ENCODE results near the gene FFAR2. TPM values are rescaled to one million over a fixed set of nuclear protein-coding genes. Genes with fewer than 3 reads are reported as not detected.
"Not testable (repeated sequence)": the region's sequence is repeated elsewhere in the genome, so short reads cannot be mapped to it uniquely, and the experiment has no call there.

FFAR2 gene
- total RNA-seq, 1 experiment from 2014 or later: not detected

- DNase-seq (ENCODE audit: low read depth): no peak
Measured at GRCh38 chr19:35455616-35456201, 7.7 kb downstream of the FFAR2 start.

- no peak for DNase-seq (ENCODE audit: low read depth)
Measured at GRCh38 chr19:35457173-35457572, 9.1 kb downstream of the FFAR2 start.

- no peak for DNase-seq (ENCODE audit: low read depth)
Measured at GRCh38 chr19:35458192-35458591, 10.1 kb downstream of the FFAR2 start.

- no peak for DNase-seq (ENCODE audit: low read depth)
Measured at GRCh38 chr19:35458731-35459391, 10.8 kb downstream of the FFAR2 start.

GRCh38 chr19:35459414-35460082 lies 11.5 kb downstream of the FFAR2 start:
- DNase-seq (ENCODE audit: low read depth): no peak

GRCh38 chr19:35460608-35461007 lies 12.6 kb downstream of the FFAR2 start:
- no peak for DNase-seq (ENCODE audit: low read depth)

GRCh38 chr19:35461060-35461459 lies 13.0 kb downstream of the FFAR2 start:
- no peak for DNase-seq (ENCODE audit: low read depth)

GRCh38 chr19:35461788-35462187 lies 13.7 kb downstream of the FFAR2 start:
- DNase-seq (ENCODE audit: low read depth): not testable (repeated sequence)

- DNase-seq (ENCODE audit: low read depth): no peak
Measured at GRCh38 chr19:35462476-35462953, 14.5 kb downstream of the FFAR2 start.

- not testable (repeated sequence) for DNase-seq (ENCODE audit: low read depth)
Measured at GRCh38 chr19:35462956-35463355, 14.9 kb downstream of the FFAR2 start.

GRCh38 chr19:35466259-35466658 lies 18.2 kb downstream of the FFAR2 start:
- no peak for DNase-seq (ENCODE audit: low read depth)

- DNase-seq (ENCODE audit: low read depth): peak; percentile 30
Measured at GRCh38 chr19:35468637-35469036, 20.6 kb downstream of the FFAR2 start.

- DNase-seq (ENCODE audit: low read depth): no peak
Measured at GRCh38 chr19:35470128-35470527, 22.1 kb downstream of the FFAR2 start.

GRCh38 chr19:35471075-35471474 lies 23.0 kb downstream of the FFAR2 start:
- not testable (repeated sequence) for DNase-seq (ENCODE audit: low read depth)

- DNase-seq (ENCODE audit: low read depth): no peak
Measured at GRCh38 chr19:35471946-35472345, 23.9 kb downstream of the FFAR2 start.

- no peak for DNase-seq (ENCODE audit: low read depth)
Measured at GRCh38 chr19:35474104-35474503, 26.0 kb downstream of the FFAR2 start.

GRCh38 chr19:35474594-35474993 lies 26.5 kb downstream of the FFAR2 start:
- DNase-seq (ENCODE audit: low read depth): not testable (repeated sequence)

- DNase-seq (ENCODE audit: low read depth): no peak
Measured at GRCh38 chr19:35476149-35476548, 28.1 kb downstream of the FFAR2 start.

- DNase-seq (ENCODE audit: low read depth): no peak
Measured at GRCh38 chr19:35478794-35479677, 31.0 kb downstream of the FFAR2 start.

- no peak for DNase-seq (ENCODE audit: low read depth)
Measured at GRCh38 chr19:35483089-35483488, 35.0 kb downstream of the FFAR2 start.

GRCh38 chr19:35484252-35485036 lies 36.4 kb downstream of the FFAR2 start:
- no peak for DNase-seq (ENCODE audit: low read depth)
